Heart left ventricle (tissue), 16 donors: ENCODE measurements around the gene EEF1A2. TPM values are rescaled to one million over a fixed set of nuclear protein-coding genes. Genes with fewer than 3 reads are reported as not detected.

Experiments
- ATAC-seq, 4 donors: fragments of 200-7000 bp; cut with Tn5 transposase; one replicate each; pipeline ENCODE4 v1.9.1; 2020 to 2022; ENCODE audit warnings: moderate library complexity in 4 of 4, mild to moderate bottlenecking in 3 of 4, moderate number of reproducible peaks in 1 of 4
- DNase-seq, 5 donors: peaks; one replicate each; pipeline ENCODE4 v3.0.0-alpha.2; 2020
- H3K27ac ChIP-seq, 12 donors: fragments of 200-600 bp; sonication (generic) in 4 of 12; one replicate each; pipeline versions ENCODE4 v1.5.0 to v1.8.0; 2016 to 2022; ENCODE audit warnings: mild to moderate bottlenecking in 2 of 12
- H3K27me3 ChIP-seq, 9 donors: fragments of 200-600 bp; sonication (generic) in 2 of 9; one replicate each; pipeline versions ENCODE4 v1.5.1 to v1.8.0; 2016 to 2022; ENCODE audit warnings: mild to moderate bottlenecking in 3 of 9
- H3K36me3 ChIP-seq, 9 donors: fragments of 200-600 bp; sonication (generic) in 2 of 9; one replicate each; pipeline versions ENCODE4 v1.5.0 to v1.8.0; 2018 to 2022; ENCODE audit warnings: mild to moderate bottlenecking in 2 of 9
- H3K4me1 ChIP-seq, 12 donors: fragments of 200-600 bp; sonication (generic) in 4 of 12; one replicate each; pipeline versions ENCODE4 v1.5.0 to v1.8.0; 2016 to 2022; ENCODE audit warnings: mild to moderate bottlenecking in 3 of 12
- H3K4me3 ChIP-seq, 12 donors: fragments of 200-600 bp; sonication (generic) in 4 of 12; one replicate each; pipeline versions ENCODE4 v1.5.0 to v1.8.0; 2017 to 2022; ENCODE audit warnings: mild to moderate bottlenecking in 9 of 12, moderate library complexity in 4 of 12
- H3K9me3 ChIP-seq, 12 donors: fragments of 200-600 bp; sonication (generic) in 4 of 12; one replicate each; pipeline versions ENCODE4 v1.5.0 to v1.8.0; 2016 to 2022; ENCODE audit warnings: mild to moderate bottlenecking in 1 of 12
- POLR2A ChIP-seq, 2 donors: fragments of 450-650 bp; IDR thresholded peaks; one replicate each; pipeline ENCODE4 v1.6.1; 2017; ENCODE audit warnings: antibody characterized with exemption in 2 of 2, mild to moderate bottlenecking in 2 of 2, moderate library complexity in 2 of 2
- WGBS, 4 donors: extraction: QIAGEN DNeasy Blood & Tissue Kit in 2 of 4; methylation state at CpG; one replicate each; pipeline versions ENCODE4 v1.1.5 to v1.1.7; 2013 to 2018; 5-methylcytosine and 5-hydroxymethylcytosine counted together
- intact Hi-C, 10 donors: fragments of 100-400 bp; cut with DNase I; formaldehyde crosslinking; loops; one replicate each; pipeline versions ENCODE4 v1.11.1 to v1.14.2; 2022
- polyA plus RNA-seq, 2 donors: library from polyadenylated mRNA; stranded (reverse); fragments of 200-250 nt; gene quantifications; one replicate each; pipeline ENCODE4 v1.2.3, GENCODE V29; 2013
- total RNA-seq, 9 donors: library from RNA; depleted of rRNA in 2 of 9; stranded (reverse); fragments of >200 nt in 2 of 9; fragmentation: NEBNext Ultra II Directional in 3 of 9; extraction: Animal tissue kit (Norgen Biotek cat#: 25700) in 3 of 9; gene quantifications; one replicate each; pipeline versions ENCODE4 v1.1.0 to v1.2.4, GENCODE V29; 2016 to 2023
- TF ChIP-seq, protein P1 (sequence below), 12 donors: fragments of 200-600 bp; sonication (generic) in 4 of 12; IDR thresholded peaks; one replicate each; pipeline versions ENCODE4 v1.5.0 to v1.8.0; 2018 to 2022; ENCODE audit warnings: antibody characterized with exemption in 12 of 12, mild to moderate bottlenecking in 5 of 12
- donor health status: ischemic (EF 13 %, LVEDD 7.1; RV severe dilation, severe dysfunction).
- donor health status: healthy with polysubstance abuse.
- donor health status: DM: no; HTN: yes; CAD: no.
- donor health status: DM: no; HTN: no; CAD: no.
- donor health status: ischemic (EF 25% LVEDD 6.9; RV normal size, moderate dysfunction).
- donor health status: ischemic (EF 25% LVEDD 5.7; RV mildly dilated, moderate dysfunction).
- donor health status: healthy.
- donor health status: DM: yes; HTN: yes; CAD: no.
- donor health status: ischemic (EF 35%, LVEDD 5.7; RV mildly dilated, moderate dysfunction).
- donor health status: nonischemic (EF 11% LVEDD 7.7; RV severe dilation, severe dysfunction).
- donor health status: DM: yes; HTN: yes; CAD: no.
- donor health status: PGD.
- donor health status: ischemic (EF 29% LVEDD 5.4; RV normal size, mild dysfunction).
- donor health status: nonischemic (EF 23%, LVEDD 6.1; RV moderate dilation, normal function).

Gene EEF1A2
- total and polyA plus RNA-seq, 11 donors = 791 to 1,794 (median 1,345) TPM

DNA sequence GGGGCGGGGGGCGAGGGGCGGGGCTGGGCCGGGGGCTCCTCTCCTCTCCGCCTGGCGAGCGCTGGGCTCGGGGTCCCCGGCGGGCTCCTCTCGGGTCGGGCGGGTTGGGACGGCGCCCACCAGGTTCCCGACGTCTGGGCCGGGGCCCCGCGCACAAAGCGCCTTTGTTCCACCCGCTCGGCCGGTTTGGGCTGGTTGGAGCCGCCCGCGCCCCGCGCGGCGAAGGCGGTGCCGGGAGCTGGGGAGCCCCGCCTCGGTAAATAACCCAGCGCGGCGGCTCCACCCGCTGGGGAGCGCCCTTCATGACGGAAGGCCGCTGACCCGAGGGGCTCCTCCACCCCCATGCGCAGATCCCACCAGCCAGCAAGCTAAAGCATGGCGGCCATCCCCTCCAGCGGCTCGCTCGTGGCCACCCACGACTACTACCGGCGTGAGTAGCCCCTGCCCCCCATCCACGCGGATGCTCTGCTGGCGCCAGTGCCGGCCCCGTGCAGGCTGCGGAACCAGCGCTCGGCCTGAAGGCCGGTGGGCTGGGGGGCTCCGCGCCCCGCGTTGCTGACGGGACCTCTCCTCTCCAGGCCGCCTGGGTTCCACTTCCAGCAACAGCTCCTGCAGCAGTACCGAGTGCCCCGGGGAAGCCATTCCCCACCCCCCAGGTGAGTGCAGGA is 22.2 kb upstream of the EEF1A2 start:
- Histone ChIP-seq H3K4me3 (peak overlapping the region; percentile 73 to 98 (median 88)), H3K27ac (peak overlapping the region; percentile 89 to 99 (median 97)), H3K9me3 (peaks cover 0 to 9% (median 0%) of the 10 kb centered on the region in 12 donors), H3K4me1 (peaks cover 0 to 35% (median 22%) of the 10 kb centered on the region in 12 donors), H3K36me3 (peaks cover 0 to 21% (median 2%) of the 10 kb centered on the region in 9 donors), H3K27me3 (no peaks in the 10 kb centered on the region)
- ATAC-seq (peak in 3 of 4 donors; percentile 34 to 68 (median 66)), DNase-seq (peak; percentile 52 to 83 (median 72))
- 1 to 7% (median 2%) methylated on average over 26 to 68 of the region's 68 CpGs for WGBS, 4 donors
- intact Hi-C loops = loop anchor here in 6 of 10 donors (1.0 to 10.0 kb wide), 5 partner anchors 24 to 79 kb away; no protein-coding TSS in a partner anchor
- TF ChIP-seq, protein P1, sequence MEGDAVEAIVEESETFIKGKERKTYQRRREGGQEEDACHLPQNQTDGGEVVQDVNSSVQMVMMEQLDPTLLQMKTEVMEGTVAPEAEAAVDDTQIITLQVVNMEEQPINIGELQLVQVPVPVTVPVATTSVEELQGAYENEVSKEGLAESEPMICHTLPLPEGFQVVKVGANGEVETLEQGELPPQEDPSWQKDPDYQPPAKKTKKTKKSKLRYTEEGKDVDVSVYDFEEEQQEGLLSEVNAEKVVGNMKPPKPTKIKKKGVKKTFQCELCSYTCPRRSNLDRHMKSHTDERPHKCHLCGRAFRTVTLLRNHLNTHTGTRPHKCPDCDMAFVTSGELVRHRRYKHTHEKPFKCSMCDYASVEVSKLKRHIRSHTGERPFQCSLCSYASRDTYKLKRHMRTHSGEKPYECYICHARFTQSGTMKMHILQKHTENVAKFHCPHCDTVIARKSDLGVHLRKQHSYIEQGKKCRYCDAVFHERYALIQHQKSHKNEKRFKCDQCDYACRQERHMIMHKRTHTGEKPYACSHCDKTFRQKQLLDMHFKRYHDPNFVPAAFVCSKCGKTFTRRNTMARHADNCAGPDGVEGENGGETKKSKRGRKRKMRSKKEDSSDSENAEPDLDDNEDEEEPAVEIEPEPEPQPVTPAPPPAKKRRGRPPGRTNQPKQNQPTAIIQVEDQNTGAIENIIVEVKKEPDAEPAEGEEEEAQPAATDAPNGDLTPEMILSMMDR (IDR thresholded peaks at IDR 0.05) = peak in 4 of 12 donors; percentile 8 to 39 (median 24)
- TF ChIP-seq POLR2A (IDR thresholded peaks at IDR 0.05) = no peak

DNA sequence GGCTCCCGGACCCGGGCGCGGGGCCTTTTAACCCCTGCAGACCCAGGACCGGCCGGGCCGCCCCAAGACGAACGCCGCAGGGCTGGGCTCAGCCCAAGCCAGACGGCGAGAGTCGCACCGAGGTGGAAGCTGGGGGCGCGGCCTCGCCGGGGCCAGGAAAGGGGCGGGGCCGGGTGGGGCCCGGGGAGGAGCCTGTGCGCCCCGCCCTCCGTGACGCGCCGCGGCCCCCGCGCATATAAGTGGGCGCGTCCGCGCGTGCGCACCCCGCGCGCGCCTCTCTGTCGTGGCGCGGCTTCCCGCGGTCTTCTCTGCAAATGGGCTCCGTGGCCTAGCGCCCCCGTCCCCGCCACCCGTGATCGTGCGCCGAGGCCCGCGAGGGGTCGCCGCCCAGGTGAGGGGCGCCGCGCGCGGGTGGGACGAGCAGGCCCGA is 21.6 kb upstream of the EEF1A2 start, which contains the start of gene PPDPF:
PPDPF (plus strand) TSS at position 262 of the 430 bp plus-strand sequence. CDS start 544 bp downstream, outside the sequence.
- Histone ChIP-seq H3K27me3 (no peaks in the 10 kb centered on the region), H3K4me1 (peaks cover 0 to 35% (median 22%) of the 10 kb centered on the region in 12 donors), H3K36me3 (peaks cover 0 to 21% (median 2%) of the 10 kb centered on the region in 9 donors), H3K27ac (peak within 1 kb of the TSS; percentile 89 to 99 (median 97)), H3K4me3 (peak within 1 kb of the TSS; percentile 73 to 98 (median 88)), H3K9me3 (peaks cover 0 to 9% (median 0%) of the 10 kb centered on the region in 12 donors)
- DNase-seq = peak; percentile 83 to 94 (median 89)
- peak; percentile 70 to 91 (median 87) for ATAC-seq
- TF ChIP-seq POLR2A (IDR thresholded peaks at IDR 0.05) = peak in 1 of 2 donors; percentile 91
- TF ChIP-seq, protein P1 (IDR thresholded peaks at IDR 0.05) = no peak
- 0 to 1% (median 0%) methylated on average over 24 to 64 of the region's 64 CpGs for WGBS, 4 donors
- intact Hi-C loops = loop anchor here in 5 of 10 donors (1.0 to 10.0 kb wide), 4 partner anchors 24 to 78 kb away; no protein-coding TSS in a partner anchor

DNA sequence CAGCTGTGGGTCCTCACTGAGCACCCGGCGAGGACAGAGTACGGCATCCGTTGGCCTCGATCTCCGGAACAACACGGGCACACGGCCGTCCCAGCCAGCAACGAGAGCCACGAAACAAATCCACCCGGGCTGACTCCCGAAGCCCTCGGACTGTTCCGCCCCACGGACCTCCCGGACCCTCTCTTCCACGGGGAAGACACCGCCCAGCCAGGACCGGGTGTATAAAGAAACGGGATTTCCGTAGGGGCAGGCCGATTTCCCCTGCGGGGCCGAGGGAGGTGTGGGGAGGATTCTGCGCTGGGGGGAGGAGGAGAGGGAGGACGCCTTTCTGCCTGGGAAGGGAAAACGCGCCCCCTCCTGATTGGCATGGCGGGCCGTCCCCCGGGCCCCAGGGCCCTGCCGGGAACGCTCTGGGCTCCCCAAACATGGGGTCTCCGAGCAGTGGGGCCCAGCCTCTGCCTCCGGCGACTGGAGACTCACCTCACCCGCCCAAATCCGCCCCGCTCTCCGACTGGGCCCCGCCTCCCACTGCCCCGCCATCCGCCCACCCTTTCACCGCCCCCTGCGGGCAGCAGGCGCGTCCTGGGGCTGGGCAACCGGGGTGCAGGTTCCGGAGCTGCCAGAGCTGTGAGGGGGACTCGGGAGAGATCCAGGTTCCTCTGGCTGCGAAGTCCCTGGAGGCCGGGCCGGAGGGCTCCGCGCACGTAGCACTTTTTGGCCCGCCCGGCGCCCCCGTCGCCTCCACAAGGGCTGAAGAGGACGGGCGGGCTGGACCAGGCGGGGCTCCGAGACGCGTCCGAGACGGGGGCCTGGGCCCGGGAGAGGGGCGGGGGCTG is 21.0 kb upstream of the EEF1A2 start:
- intact Hi-C loops = loop anchor here in 6 of 10 donors (1.0 to 10.0 kb wide), 4 partner anchors 23 to 78 kb away; no protein-coding TSS in a partner anchor
- H3K27me3 ChIP-seq = no peaks in the 10 kb centered on the region
- peak overlapping the region; percentile 73 to 98 (median 88) for H3K4me3 ChIP-seq
- peaks cover 0 to 9% (median 0%) of the 10 kb centered on the region in 12 donors for H3K9me3 ChIP-seq
- ATAC-seq (peak; percentile 20 to 67 (median 57)), DNase-seq (peak in 4 of 5 donors; percentile 75 to 86 (median 78))
- TF ChIP-seq, protein P1 (IDR thresholded peaks at IDR 0.05) = peak in 11 of 12 donors; percentile 0 to 67 (median 44)
- no peak for TF ChIP-seq POLR2A (IDR thresholded peaks at IDR 0.05)
- H3K27ac ChIP-seq = peak overlapping the region; percentile 89 to 99 (median 97)
- WGBS, 4 donors = 1 to 2% (median 1%) methylated on average over 27 to 72 of the region's 72 CpGs
- H3K4me1 ChIP-seq = peaks cover 0 to 35% (median 22%) of the 10 kb centered on the region in 12 donors
- peaks cover 0 to 21% (median 2%) of the 10 kb centered on the region in 9 donors for H3K36me3 ChIP-seq
